NOMO-1 treated with DMSO at 0.1 percent for 48 hours (cell line): ENCODE results near the gene SASS6.
"Not testable (repeated sequence)": the region's sequence is repeated elsewhere in the genome, so short reads cannot be mapped to it uniquely, and the experiment has no call there.

Experiments used
- DNase-seq: peaks from one replicate; lab custom pipeline; 2025; ENCODE audit not compliant: unreplicated experiment; lab: John Stamatoyannopoulos, UW

SASS6 gene

DNA sequence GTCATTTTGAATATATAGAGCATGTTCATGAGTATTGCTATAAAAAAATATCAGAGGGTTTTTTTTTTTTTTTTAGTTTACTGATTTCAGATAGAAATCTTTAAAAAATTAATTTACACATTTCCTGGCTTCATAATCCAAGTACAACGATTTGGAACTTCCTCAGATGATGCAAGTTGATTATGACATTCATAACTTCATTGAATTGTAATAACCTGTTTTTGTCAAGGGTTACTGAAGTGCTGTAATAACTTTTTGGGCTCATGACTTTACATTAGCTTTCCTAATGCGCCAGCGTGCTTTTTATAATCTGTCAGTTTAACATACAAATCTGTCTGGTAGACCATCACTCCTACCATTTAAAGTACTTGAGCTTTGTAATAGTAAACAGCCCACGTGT, 81.3 kb downstream of the SASS6 start:
- DNase-seq, result no peak

DNA sequence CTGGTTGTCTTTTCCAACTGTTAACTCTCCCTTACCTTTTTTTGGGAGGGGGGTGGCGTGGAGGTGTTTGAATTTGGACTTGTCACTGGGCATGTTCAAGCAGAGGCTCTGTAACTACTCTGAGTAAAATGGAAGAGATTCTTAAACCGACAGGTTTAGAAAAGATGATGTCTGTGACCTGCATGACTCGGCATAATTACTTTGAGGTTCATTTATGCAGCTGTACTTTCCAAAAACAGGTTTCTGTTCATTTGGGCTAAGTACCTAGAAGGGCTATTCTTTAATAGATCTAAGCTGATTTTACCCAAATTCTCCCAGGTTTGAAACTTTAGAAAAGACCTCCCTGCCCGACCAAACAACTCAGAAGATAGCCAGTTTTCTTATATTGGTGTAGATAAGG, 82.6 kb downstream of the SASS6 start:
- DNase-seq, result no peak

DNA sequence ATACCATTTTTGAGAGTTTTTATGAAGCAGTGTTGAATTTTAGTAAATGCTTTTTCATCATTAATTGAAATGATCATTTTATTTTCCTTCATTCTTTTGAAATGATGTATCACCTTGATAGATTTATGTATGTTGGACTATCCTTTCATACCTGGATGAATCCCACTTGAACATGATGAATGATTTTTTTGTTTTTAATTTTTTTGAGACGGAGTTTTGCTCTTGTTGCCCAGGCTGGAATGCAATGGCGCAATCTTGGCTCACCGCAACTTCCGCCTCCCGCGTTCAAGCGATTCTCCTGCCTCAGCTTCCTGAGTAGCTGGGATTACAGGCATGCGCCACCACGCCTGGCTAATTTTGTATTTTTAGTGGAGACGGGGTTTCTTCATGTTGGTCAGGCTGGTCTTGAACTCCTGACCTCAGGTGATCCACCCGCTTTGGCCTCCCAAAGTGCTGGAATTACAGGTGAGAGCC, 85.5 kb downstream of the SASS6 start:
- DNase-seq, result not testable (repeated sequence)

DNA sequence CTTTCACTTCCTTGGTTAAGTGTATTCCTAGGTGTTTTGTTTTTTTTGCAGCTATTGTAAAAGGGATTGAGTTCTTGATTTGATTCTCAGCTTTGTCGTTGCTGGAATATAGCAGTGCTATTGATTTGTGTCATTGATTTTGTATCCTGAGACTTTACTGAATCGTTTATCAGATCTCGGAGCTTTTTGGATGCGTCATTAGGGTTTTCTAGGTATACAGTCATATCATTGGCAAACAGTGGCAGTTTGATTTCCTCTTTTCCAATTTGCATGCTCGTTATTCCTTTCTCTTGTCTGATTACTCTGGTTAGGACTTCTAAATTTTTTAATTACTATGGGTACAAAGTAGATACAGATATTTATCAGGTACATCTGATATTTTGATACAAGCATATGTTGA, 87.5 kb downstream of the SASS6 start:
- no peak for DNase-seq

DNA sequence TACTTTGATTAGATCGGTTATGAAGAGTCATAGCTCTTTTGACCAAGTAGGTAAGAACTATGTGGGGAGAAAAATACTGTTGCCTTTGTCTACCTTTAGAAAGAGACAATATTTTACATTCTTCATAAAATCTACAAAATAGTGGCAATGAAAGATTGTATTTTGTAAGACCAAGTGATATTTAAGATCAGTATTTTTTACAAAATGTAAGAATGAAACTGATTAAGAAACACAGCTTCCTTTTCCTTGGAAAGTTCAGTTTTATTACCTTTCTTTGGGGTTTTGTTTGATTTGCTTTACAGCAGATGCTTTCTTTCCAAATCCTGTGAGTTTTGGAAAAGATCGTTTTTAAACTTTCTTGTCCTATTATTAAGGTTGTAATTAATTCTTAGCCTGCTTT, 93.1 kb downstream of the SASS6 start:
- peak; percentile 6 for DNase-seq

DNA sequence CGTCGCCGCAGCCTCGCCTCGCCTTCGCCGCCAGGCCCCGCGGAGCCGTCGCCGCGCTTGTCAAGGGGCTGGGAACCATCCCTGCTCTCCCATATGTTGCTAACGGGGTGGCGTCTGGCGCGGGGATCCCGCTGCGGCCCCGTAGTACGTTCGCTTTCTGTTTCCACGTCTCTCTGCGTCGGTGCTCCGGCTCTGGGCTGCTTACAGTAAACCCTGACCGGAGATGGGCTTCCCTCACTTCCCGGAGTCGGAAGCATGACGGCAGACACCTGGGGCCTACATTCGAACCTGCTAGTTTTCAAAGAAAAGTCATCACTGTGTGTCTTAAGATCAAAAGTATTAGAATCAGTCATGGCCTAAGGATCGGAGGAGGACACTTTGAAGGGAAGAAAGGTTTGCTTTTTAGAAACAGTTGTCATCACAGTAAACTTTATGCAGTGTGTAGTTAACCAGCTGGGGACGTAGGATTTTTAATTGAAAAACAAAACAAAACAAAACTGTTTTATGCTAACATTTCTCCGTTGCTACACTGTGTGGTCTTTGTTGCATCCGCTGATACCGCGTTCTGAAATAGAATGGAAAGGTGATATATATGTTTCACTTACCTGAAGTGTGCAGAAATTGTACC, 94.0 kb downstream of the SASS6 start:
- DNase-seq, result peak; percentile 25

DNA sequence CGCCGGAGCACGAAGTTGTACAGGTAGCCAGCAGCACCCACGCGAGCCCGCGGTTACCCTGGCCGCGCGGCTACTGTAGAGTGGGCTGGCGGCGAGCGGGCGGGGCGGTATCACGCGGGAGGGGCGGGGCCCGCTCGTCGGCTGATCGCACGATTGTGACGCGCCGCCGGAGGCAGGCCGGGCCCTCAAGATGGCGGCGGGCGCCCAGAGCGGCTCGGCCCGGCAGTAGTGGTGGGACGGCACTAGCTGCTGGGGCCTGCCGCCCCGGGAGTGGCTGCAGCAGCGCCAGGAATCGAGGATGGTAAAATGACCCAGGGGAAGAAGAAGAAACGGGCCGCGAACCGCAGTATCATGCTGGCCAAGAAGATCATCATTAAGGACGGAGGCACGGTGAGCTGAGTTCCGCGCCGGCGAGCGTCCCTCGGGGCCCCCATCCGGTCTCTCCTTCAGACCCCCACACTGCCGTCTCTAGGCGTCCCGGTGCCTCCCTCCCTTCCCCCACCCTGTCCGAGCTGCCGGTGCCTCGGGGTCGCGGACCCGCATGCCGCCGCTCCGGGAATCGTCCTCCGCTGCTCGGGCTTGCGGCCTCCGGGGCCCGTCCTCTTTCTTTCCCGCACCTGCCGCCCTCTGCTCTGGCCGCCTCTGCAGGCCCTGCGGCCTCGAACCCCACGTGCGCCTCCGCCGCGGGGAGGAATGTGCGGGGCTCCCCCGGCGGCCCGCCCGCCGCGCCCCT, 94.6 kb downstream of the SASS6 start:
- peak; percentile 77 for DNase-seq

DNA sequence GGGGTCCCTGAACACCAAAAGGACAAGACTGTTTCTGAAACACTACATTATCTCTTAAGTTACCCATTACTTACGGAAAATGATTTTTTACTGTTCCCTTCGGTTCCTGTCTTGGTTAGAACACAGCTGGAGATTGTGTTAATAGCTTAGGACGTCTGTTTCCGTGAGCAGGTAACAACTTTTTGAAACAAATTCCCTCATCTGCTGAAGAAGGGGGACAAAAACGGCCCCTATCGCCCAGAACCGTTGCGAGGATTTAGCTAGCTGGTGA, 95.1 kb downstream of the SASS6 start:
- no peak for DNase-seq

DNA sequence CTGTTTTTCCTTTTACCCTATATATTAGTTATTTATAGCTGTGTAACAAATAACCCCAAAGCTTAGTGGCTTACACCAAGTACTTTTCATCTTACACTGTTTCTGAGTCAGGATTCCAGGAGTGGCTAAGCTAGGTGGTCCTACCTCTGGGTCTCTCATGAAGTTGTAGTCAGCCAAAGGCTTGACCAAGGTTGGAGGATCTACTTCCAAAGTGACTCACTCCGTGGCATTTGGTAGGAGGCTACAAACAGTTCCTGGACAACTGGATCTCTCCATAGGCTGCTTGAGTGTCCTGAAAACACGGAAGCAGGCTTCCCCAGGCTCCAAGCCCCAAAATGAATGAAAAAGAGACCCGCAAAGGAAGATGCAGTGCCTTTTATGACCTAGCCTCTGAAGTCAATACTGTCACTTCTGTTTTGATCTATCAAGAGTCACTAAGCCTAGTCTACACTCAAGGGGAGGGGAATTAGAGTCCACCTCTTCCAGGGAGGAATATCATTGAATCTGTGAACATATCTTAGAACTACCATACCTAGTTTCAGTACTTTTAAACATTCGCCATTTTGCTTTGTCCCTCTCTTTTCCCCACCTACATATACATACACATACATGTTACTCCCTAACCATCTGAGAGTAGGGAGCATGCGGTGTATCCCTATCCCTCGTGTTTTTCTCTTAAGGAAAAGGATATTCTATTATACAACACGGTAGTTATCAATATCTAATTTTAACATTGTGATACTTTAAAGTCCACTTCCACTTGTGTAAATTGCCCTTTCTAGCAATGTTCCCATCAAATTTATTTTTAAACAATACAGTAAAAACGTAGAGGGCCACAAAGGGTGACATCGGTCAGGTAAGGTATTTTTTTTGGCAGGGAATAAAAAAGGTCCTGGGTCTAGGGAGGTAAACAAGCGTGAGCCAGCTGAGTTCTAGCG, 95.7 kb downstream of the SASS6 start:
- DNase-seq, result no peak

DNA sequence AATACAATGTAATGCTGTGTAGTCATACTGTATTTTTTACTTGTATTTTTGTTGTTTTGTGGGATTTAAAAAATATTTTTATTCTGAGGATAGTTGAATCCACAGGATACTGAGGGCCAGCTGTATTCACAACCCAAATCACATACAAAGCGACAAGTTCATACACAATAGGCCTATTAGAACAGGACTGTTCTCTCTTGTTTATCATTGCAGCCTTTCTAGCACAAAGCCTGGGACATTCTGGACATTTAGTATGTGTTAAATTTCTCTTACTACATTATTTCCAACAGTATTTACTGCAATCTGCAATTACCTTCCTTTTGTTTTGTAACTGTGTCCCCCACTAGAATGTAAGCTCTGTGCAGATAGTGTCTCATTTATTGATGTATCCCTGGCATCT, 97.5 kb downstream of the SASS6 start:
- no peak for DNase-seq

DNA sequence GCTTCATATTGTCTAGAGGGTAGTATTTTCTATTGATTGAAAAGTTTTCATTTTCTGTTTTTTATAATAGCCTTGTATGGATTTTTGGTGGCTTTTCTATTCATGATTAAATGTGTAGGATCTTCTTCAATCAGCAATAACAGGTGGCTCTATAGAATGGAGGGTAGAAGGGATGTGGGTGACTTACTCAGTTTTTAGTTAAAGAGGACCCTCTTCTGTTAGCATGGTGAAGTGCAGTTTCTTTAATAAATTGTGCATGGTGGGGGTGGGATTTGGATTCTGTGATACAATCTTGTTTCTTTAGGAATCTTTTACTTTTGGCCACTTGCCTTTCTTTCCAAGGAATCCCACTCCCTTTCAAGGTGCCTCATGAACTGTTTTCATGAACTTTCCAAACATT, 98.3 kb downstream of the SASS6 start:
- DNase-seq, result no peak
